ENCODE measurements around the gene HSF2BP. TPM values are rescaled to one million over a fixed set of nuclear protein-coding genes. Genes with fewer than 3 reads are reported as not detected.

The HSF2BP gene
- total RNA-seq, 2 experiments from 2014 or later, result 1.5 TPM

DNA sequence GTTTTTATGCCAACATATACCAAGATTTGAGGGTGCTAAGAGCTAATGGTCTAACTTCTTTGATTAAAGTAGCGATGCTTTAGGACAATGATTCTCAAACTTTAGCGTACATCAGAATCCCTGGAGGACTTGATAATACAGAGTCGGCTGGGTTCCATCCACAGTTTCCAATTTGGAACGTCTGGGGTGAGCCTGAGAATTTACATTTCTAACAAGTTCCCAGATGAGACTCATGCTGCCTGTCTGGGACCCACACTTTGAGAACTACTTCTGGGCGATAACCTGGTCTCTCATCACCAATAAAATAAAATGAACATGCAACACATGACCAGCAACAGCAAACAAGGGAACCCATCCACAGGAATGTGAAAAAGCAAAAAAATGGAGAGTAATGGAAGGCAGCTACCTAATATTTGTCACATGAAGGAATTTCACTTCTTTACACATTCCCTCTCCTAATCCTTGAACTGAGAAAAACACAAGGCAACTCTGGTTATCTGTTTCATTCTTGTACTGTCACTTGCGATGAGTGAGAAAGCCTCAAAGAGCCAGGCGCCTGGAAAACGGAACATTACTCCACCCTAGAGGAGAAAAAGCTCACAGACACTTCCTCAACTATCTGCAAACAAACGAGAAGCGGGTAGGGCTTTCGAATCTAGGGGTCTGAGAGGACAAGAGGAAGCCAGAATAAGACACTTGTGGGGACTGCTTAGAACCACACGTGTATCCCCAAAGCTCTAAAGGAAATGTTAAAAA, 14.0 kb downstream of the HSF2BP start:
- ChIA-PET CTCF (interaction anchor here (0.7 to 2.1 kb wide), 11 partner anchors 11 to 375 kb away, joined by 3 to 12 read pairs (median 4); partner anchors contain the start of genes HSF2BP and RRP1B), POLR2A (no interaction called here)
- Mint-ChIP-seq H3K27me3 (peaks cover 7% of the 10 kb centered on the region), H3K4me3 (peak overlapping the region; percentile 7), H3K36me3 (ENCODE audit: low read depth) (no peaks in the 10 kb centered on the region), H3K4me1 (ENCODE audit: low read depth) (peaks cover 17% of the 10 kb centered on the region), H3K27ac (peak overlapping the region; percentile 8), H3K9me3 (no peaks in the 10 kb centered on the region)
- ATAC-seq (peak; percentile 31), DNase-seq (peak; percentile 47)
- intact Hi-C loops (cut with micrococcal nuclease), result no loop called here
- TF ChIP-seq, protein P1, sequence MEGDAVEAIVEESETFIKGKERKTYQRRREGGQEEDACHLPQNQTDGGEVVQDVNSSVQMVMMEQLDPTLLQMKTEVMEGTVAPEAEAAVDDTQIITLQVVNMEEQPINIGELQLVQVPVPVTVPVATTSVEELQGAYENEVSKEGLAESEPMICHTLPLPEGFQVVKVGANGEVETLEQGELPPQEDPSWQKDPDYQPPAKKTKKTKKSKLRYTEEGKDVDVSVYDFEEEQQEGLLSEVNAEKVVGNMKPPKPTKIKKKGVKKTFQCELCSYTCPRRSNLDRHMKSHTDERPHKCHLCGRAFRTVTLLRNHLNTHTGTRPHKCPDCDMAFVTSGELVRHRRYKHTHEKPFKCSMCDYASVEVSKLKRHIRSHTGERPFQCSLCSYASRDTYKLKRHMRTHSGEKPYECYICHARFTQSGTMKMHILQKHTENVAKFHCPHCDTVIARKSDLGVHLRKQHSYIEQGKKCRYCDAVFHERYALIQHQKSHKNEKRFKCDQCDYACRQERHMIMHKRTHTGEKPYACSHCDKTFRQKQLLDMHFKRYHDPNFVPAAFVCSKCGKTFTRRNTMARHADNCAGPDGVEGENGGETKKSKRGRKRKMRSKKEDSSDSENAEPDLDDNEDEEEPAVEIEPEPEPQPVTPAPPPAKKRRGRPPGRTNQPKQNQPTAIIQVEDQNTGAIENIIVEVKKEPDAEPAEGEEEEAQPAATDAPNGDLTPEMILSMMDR (IDR thresholded peaks at IDR 0.05), result no peak

GRCh38 chr21:43644609-43645008, 14.7 kb downstream of the HSF2BP start:
- no peak for DNase-seq
- H3K4me1 Mint-ChIP-seq (ENCODE audit: low read depth), result peaks cover 17% of the 10 kb centered on the region
- no peak overlapping the region for H3K27ac Mint-ChIP-seq

DNA sequence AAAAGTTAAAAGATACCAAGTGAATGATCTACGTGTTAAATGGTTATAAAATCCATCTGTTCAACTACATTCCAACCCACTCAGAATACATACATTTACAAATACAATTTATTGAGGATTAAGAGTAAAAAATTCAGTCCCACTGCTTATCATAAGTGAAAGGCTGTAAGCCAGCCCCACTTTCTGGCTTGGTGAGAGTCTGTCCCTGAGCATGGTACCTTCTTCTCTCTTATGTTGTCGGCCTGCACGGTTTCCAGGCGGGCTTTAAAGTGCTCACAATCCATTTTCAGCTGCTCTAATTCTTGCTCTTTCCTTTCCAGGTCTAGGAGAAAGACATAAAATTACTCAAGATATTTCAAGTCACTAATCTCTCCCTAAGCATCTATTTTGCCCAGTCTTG, 15.2 kb downstream of the HSF2BP start:
- Mint-ChIP-seq H3K4me1 (ENCODE audit: low read depth) (peaks cover 20% of the 10 kb centered on the region), H3K27ac (no peak overlapping the region), H3K27me3 (peaks cover 7% of the 10 kb centered on the region), H3K36me3 (ENCODE audit: low read depth) (no peaks in the 10 kb centered on the region), H3K9me3 (no peaks in the 10 kb centered on the region), H3K4me3 (no peak overlapping the region)
- no peak for ATAC-seq
- intact Hi-C loops (cut with micrococcal nuclease), result no loop called here
- CTCF ChIA-PET, result no interaction called here
- DNase-seq, result no peak
- TF ChIP-seq, protein P1 (IDR thresholded peaks at IDR 0.05), result no peak
- POLR2A ChIA-PET, result no interaction called here

More at GRCh38 chr21:43644609-43645008, 14.7 kb downstream of the HSF2BP start:
- H3K4me3 Mint-ChIP-seq, result no peak overlapping the region
- ATAC-seq, result no peak
- intact Hi-C loops (cut with micrococcal nuclease), result no loop called here
- POLR2A ChIA-PET, result no interaction called here
- CTCF ChIA-PET, result interaction anchor here (0.9 to 2.1 kb wide), 5 partner anchors 11 to 48 kb away, joined by 3 to 12 read pairs (median 5); partner anchors contain the start of genes HSF2BP and RRP1B
- no peaks in the 10 kb centered on the region for H3K36me3 Mint-ChIP-seq (ENCODE audit: low read depth)
- peaks cover 7% of the 10 kb centered on the region for H3K27me3 Mint-ChIP-seq
- TF ChIP-seq, protein P1 (IDR thresholded peaks at IDR 0.05), result no peak
- no peaks in the 10 kb centered on the region for H3K9me3 Mint-ChIP-seq

DNA sequence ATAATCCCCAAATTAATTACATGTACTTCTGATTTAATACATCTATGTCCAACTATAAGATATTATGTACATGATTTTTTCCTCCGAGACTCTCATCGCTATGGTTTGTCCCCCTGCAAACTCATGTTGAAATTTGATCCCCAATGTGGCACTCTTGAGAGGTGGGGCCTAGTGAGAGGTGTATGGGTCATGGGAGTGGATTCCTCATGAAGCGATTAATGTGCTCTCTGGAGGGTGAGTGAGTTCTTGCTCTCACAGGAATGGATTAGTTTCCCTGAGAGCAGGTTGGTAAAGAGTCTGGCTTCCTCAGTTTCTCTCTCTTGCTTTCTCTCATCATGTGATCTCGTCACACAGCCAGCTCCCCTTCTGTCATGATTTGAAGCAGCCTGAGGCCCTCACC, 16.1 kb downstream of the HSF2BP start:
- intact Hi-C loops (cut with micrococcal nuclease), result no loop called here
- Mint-ChIP-seq H3K9me3 (no peaks in the 10 kb centered on the region), H3K36me3 (ENCODE audit: low read depth) (no peaks in the 10 kb centered on the region), H3K4me3 (no peak overlapping the region), H3K27ac (no peak overlapping the region), H3K27me3 (peaks cover 7% of the 10 kb centered on the region), H3K4me1 (ENCODE audit: low read depth) (peaks cover 21% of the 10 kb centered on the region)
- no peak for DNase-seq
- ChIA-PET POLR2A (no interaction called here), CTCF (no interaction called here)
- no peak for ATAC-seq
- TF ChIP-seq, protein P1 (IDR thresholded peaks at IDR 0.05), result no peak

GRCh38 chr21:43640400-43640799, 18.9 kb downstream of the HSF2BP start:
- H3K9me3 Mint-ChIP-seq, result no peaks in the 10 kb centered on the region
- intact Hi-C loops (cut with micrococcal nuclease), result no loop called here
- ATAC-seq, result no peak

More at GRCh38 chr21:43640400-43640799, 18.9 kb downstream of the HSF2BP start:
- no peak overlapping the region for H3K4me3 Mint-ChIP-seq
- peaks cover 7% of the 10 kb centered on the region for H3K4me1 Mint-ChIP-seq (ENCODE audit: low read depth)
- TF ChIP-seq, protein P1 (IDR thresholded peaks at IDR 0.05), result no peak
- ChIA-PET CTCF (no interaction called here), POLR2A (interaction anchor here (0.7 kb wide), 1 partner anchor 56 kb away, joined by 4 read pairs; no protein-coding TSS in a partner anchor)
- no peak overlapping the region for H3K27ac Mint-ChIP-seq
- no peaks in the 10 kb centered on the region for H3K36me3 Mint-ChIP-seq (ENCODE audit: low read depth)
- peaks cover 2% of the 10 kb centered on the region for H3K27me3 Mint-ChIP-seq
- no peak for DNase-seq

Data from activated CD8-positive, alpha-beta T cell treated with anti-CD3 and anti-CD28 coated beads for 36 hours (primary cell).